ENCODE measurements around the gene MAPK6.

Gene MAPK6

GRCh38 chr15:52102463-52102862 lies 83.4 kb downstream of the MAPK6 start:
- DNase-seq (ENCODE audit: low read depth in 2 of 2, low spot score in 1 of 2) = no peak

GRCh38 chr15:52103217-52104207 lies 84.5 kb downstream of the MAPK6 start:
- DNase-seq (ENCODE audit: low read depth in 2 of 2, low spot score in 1 of 2) = no peak

GRCh38 chr15:52104532-52105004 lies 85.5 kb downstream of the MAPK6 start:
- DNase-seq (ENCODE audit: low read depth in 2 of 2, low spot score in 1 of 2) = no peak

- DNase-seq (ENCODE audit: low read depth in 2 of 2, low spot score in 1 of 2) = no peak
These were observed 86.8 kb downstream of the MAPK6 start for GRCh38 chr15:52105846-52106245.

- no peak for DNase-seq (ENCODE audit: low read depth in 2 of 2, low spot score in 1 of 2)
These were observed 87.6 kb downstream of the MAPK6 start for GRCh38 chr15:52106641-52107040.

- DNase-seq (ENCODE audit: low read depth in 2 of 2, low spot score in 1 of 2) = no peak
These were observed 88.2 kb downstream of the MAPK6 start for GRCh38 chr15:52107238-52107637.

GRCh38 chr15:52109559-52110451 lies 90.8 kb downstream of the MAPK6 start:
- DNase-seq (ENCODE audit: low read depth in 2 of 2, low spot score in 1 of 2) = no peak

- DNase-seq (ENCODE audit: low read depth in 2 of 2, low spot score in 1 of 2) = no peak
These were observed 92.6 kb downstream of the MAPK6 start for GRCh38 chr15:52111517-52112202.

GRCh38 chr15:52112203-52112750 lies 93.3 kb downstream of the MAPK6 start:
- peak; percentile 6 to 7 for DNase-seq (ENCODE audit: low read depth in 2 of 2, low spot score in 1 of 2)

- no peak for DNase-seq (ENCODE audit: low read depth in 2 of 2, low spot score in 1 of 2)
These were observed 94.2 kb downstream of the MAPK6 start for GRCh38 chr15:52113235-52113634.

GRCh38 chr15:52113708-52114107 lies 94.7 kb downstream of the MAPK6 start:
- DNase-seq (ENCODE audit: low read depth in 2 of 2, low spot score in 1 of 2) = no peak

- DNase-seq (ENCODE audit: low read depth in 2 of 2, low spot score in 1 of 2) = no peak
These were observed 95.4 kb downstream of the MAPK6 start for GRCh38 chr15:52114261-52115055.

GRCh38 chr15:52115598-52116427 lies 96.8 kb downstream of the MAPK6 start:
- no peak for DNase-seq (ENCODE audit: low read depth in 2 of 2, low spot score in 1 of 2)

All from stimulated activated CD8-positive, alpha-beta memory T cell treated with anti-CD3 and anti-CD28 coated beads, Interleukin-4, amount 100 ng/mL, for 1 hour (primary cell).